SK-N-MC (cell line): ENCODE results near the gene CELSR2.

ENCODE experiments used
- EZH2 ChIP-seq: fragments of 200-600 bp; sonication (generic); IDR thresholded peaks from one replicate; pipeline ENCODE4 v1.6.1; 2017; ENCODE audit warnings: antibody characterized with exemption
- POLR2AphosphoS5 ChIP-seq: IDR thresholded peaks from 2 replicates; pipeline ENCODE4 v1.6.1; 2012; ENCODE audit warnings: mild to moderate bottlenecking, low read depth, low read length, borderline replicate concordance

DNA sequence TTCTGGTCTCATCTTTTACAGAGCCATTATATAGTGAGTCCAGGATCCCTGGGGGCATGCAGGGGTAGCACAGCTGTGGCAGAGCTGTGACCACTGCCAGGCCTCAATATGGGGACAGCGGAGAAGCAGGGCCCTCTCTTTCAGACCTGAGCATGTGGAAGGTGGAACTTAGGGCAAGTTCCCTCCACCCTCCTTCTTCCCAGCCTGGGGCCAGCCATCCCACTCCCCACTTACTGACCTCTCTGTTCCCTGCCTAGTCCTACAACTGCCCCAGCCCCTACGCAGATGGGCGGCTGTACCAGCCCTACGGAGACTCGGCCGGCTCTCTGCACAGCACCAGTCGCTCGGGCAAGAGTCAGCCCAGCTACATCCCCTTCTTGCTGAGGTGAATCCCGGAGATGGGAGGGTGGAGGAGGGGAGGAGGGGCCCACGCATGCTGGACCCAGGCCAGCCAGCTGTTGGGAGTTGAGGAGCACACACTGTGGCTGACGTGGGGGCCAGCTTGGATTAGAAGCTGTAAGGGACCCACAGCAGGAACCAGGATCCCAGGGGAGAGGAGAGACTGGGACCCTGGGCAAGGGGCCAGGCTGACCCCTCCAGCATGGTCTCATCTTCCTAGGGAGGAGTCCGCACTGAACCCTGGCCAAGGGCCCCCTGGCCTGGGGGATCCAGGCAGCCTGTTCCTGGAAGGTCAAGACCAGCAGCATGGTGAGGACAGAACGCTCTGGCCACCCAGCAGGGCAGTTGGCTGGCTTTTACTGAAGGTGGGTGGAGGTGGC lies 22.9 kb downstream of the CELSR2 start:
- TF ChIP-seq POLR2AphosphoS5 (no peak), EZH2 (no peak)
